K562 (cell line): ENCODE data around the gene STAU1.

Source experiments
- CBX1 ChIP-seq: sonication (generic); IDR thresholded peaks from 2 replicates; pipeline ENCODE4 v1.6.1; 2016; ENCODE audit warnings: antibody characterized with exemption, low read depth, mild to moderate bottlenecking
- ESRRA ChIP-seq: fragments of 450-650 bp; IDR thresholded peaks from 2 replicates; pipeline ENCODE4 v1.6.1; 2014; ENCODE audit warnings: low read depth, mild to moderate bottlenecking, moderate library complexity, borderline replicate concordance
- HMG20A ChIP-seq: fragments of 450-650 bp; formaldehyde crosslinking; conservative IDR thresholded peaks from 2 replicates; pipeline ENCODE4 v1.4.0; 2020; ENCODE audit warnings: mild to moderate bottlenecking, mixed read lengths
- MCM2 ChIP-seq: fragments of 450-650 bp; IDR thresholded peaks from 2 replicates; pipeline ENCODE4 v1.6.1; 2017; ENCODE audit warnings: low read depth, mild to moderate bottlenecking
- POLR2AphosphoS5 ChIP-seq: IDR thresholded peaks from 2 replicates; pipeline ENCODE4 v1.6.1; 2011; ENCODE audit warnings: mild to moderate bottlenecking, low read depth, low read length, moderate library complexity; ENCODE audit not compliant: control insufficient read depth, insufficient read depth
- SIN3A ChIP-seq, 2 experiments: fragments of 150-350 bp in 1 of 2; IDR thresholded peaks; 2 replicates each; pipeline ENCODE4 v1.6.1; 2011 to 2016; ENCODE audit warnings: borderline replicate concordance in 2 of 2, low read depth in 2 of 2, low read length in 2 of 2, mild to moderate bottlenecking in 2 of 2, moderate library complexity in 2 of 2; ENCODE audit not compliant: control insufficient read depth in 1 of 2
- ZNF121 ChIP-seq: sonication (generic); formaldehyde crosslinking; conservative IDR thresholded peaks from 2 replicates; pipeline ENCODE4 v1.8.0; 2022; ENCODE audit warnings: missing genetic modification reagents
- ZNF699 ChIP-seq: fragments of 250-450 bp; sonication (Bioruptor Pico); IDR thresholded peaks from 2 replicates; pipeline ENCODE4 v1.8.0; 2021; ENCODE audit warnings: mild to moderate bottlenecking, moderate library complexity; ENCODE audit not compliant: insufficient replicate concordance
- TF ChIP-seq, protein P1 (sequence below), 3 experiments: IDR thresholded peaks in 2 of 3; conservative IDR thresholded peaks in 1 of 3; 2 replicates each; pipeline ENCODE4 v1.5.1; 2011 to 2012; ENCODE audit warnings: low read length in 3 of 3, mild to moderate bottlenecking in 3 of 3, control low read depth in 2 of 3, improper control_type of control experiment in 1 of 3, inconsistent platforms in 1 of 3, low read depth in 1 of 3, mixed read lengths in 1 of 3, moderate library complexity in 1 of 3; ENCODE audit not compliant: insufficient read depth in 2 of 3
- TF ChIP-seq, protein P2 (sequence below), 2 experiments: IDR thresholded peaks; 2 replicates each; pipeline ENCODE4 v1.6.1; 2012; ENCODE audit warnings: improper control_type of control experiment in 2 of 2, low read depth in 2 of 2, low read length in 2 of 2, borderline replicate concordance in 1 of 2

DNA sequence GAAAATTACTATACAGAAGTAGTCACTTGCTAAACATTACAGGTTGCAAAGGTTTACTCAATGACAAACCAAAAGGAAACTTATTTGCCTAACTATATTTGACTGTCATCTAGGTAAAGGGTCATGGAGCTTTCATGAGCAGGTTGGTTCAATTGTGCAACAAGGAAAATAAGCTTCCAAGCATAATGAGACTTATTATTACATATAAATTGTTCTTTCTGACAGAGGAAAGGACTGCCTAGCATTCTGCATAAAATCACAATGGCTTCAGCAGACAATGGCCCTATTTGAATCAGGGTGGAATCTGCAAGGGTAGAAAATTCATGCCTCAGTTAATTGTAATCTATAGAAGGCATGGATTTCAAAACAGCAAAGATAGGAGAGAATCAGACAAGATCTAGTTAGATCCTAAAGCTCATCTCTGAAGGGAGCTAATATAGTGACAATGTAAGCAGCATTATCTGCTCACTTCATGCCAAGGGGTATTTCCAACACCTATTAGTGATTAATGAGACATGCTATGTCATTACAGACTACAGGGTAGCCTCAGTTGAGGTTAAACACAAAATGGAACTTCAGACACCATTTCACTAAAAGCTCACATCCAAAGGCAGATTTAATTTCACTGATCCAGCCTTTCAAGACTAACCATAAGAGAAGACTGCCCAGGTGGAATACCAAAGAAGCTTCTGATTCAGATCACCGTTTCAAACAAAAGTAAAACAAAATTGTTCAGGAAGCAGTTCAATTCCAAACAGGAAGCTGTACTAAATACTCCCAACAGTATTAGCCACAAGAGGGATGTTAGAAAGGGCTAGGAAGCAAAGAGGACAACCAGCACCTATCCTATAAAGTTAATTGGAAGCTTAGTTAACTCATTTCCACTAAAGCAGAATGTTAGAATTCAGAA, 8.5 kb downstream of the STAU1 start:
- TF ChIP-seq HMG20A (CRISPR knock-in tag): no peak
- no peak for TF ChIP-seq ZNF121 (CRISPR knock-in tag)
- TF ChIP-seq ESRRA: no peak
- no peak for TF ChIP-seq ZNF699
- TF ChIP-seq CBX1: no peak
- TF ChIP-seq POLR2AphosphoS5: no peak
- TF ChIP-seq SIN3A (IDR thresholded peaks at IDR 0.05; ENCODE audit: borderline replicate concordance in 2 of 2, control insufficient read depth in 1 of 2, low read depth in 2 of 2, low read length in 2 of 2): no peak
- TF ChIP-seq MCM2: no peak
- TF ChIP-seq, protein P1, sequence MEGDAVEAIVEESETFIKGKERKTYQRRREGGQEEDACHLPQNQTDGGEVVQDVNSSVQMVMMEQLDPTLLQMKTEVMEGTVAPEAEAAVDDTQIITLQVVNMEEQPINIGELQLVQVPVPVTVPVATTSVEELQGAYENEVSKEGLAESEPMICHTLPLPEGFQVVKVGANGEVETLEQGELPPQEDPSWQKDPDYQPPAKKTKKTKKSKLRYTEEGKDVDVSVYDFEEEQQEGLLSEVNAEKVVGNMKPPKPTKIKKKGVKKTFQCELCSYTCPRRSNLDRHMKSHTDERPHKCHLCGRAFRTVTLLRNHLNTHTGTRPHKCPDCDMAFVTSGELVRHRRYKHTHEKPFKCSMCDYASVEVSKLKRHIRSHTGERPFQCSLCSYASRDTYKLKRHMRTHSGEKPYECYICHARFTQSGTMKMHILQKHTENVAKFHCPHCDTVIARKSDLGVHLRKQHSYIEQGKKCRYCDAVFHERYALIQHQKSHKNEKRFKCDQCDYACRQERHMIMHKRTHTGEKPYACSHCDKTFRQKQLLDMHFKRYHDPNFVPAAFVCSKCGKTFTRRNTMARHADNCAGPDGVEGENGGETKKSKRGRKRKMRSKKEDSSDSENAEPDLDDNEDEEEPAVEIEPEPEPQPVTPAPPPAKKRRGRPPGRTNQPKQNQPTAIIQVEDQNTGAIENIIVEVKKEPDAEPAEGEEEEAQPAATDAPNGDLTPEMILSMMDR (IDR thresholded peaks at IDR 0.05 in 2 of 3, conservative IDR thresholded peaks at IDR 0.05 in 1 of 3; ENCODE audit: insufficient read depth in 2 of 3, low read depth in 1 of 3, low read length in 3 of 3): no peak
- TF ChIP-seq, protein P2, sequence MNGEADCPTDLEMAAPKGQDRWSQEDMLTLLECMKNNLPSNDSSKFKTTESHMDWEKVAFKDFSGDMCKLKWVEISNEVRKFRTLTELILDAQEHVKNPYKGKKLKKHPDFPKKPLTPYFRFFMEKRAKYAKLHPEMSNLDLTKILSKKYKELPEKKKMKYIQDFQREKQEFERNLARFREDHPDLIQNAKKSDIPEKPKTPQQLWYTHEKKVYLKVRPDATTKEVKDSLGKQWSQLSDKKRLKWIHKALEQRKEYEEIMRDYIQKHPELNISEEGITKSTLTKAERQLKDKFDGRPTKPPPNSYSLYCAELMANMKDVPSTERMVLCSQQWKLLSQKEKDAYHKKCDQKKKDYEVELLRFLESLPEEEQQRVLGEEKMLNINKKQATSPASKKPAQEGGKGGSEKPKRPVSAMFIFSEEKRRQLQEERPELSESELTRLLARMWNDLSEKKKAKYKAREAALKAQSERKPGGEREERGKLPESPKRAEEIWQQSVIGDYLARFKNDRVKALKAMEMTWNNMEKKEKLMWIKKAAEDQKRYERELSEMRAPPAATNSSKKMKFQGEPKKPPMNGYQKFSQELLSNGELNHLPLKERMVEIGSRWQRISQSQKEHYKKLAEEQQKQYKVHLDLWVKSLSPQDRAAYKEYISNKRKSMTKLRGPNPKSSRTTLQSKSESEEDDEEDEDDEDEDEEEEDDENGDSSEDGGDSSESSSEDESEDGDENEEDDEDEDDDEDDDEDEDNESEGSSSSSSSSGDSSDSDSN (IDR thresholded peaks at IDR 0.05; ENCODE audit: borderline replicate concordance in 1 of 2, low read depth in 2 of 2, low read length in 2 of 2): no peak
